GM19372 (cell line): ENCODE measurements around the gene PAK3.

Experiments used
- ATAC-seq: cut with Tn5 transposase; IDR thresholded peaks from one replicate; pipeline ENCODE4 v1.9.1; 2021; ENCODE audit warnings: mild to moderate bottlenecking, low read depth, moderate library complexity; ENCODE audit not compliant: unreplicated experiment

Gene PAK3

GRCh38 chrX:111257733-111258132 is 161.7 kb downstream of the PAK3 start:
- no peak for ATAC-seq

GRCh38 chrX:111259559-111259958 is 163.6 kb downstream of the PAK3 start:
- no peak for ATAC-seq

- no peak for ATAC-seq
These were observed 164.5 kb downstream of the PAK3 start for GRCh38 chrX:111260451-111260850.

- ATAC-seq, result no peak
These were observed 166.1 kb downstream of the PAK3 start for GRCh38 chrX:111262086-111262485.

- ATAC-seq, result no peak
These were observed 168.4 kb downstream of the PAK3 start for GRCh38 chrX:111264385-111264784.

- no peak for ATAC-seq
These were observed 169.5 kb downstream of the PAK3 start for GRCh38 chrX:111265486-111265885.

- ATAC-seq, result no peak
These were observed 172.5 kb downstream of the PAK3 start for GRCh38 chrX:111268506-111268905.

GRCh38 chrX:111270339-111270738 is 174.3 kb downstream of the PAK3 start, which contains the start of gene CAPN6:
Gene CAPN6 (minus strand): TSS chrX:111270483. CDS start chrX:111263936, 6,547 bp downstream.
- no peak for ATAC-seq
